ENCODE results near the gene LRP6. TPM values are rescaled to one million over a fixed set of nuclear protein-coding genes. Genes with fewer than 3 reads are reported as not detected.

Gene LRP6
- total and polyA plus RNA-seq, 10 of the 15 experiments (the other 5 are each of a cell fraction or from before 2014, with no cell fraction given): 1.5 to 14.9 (median 6.1) TPM

DNA sequence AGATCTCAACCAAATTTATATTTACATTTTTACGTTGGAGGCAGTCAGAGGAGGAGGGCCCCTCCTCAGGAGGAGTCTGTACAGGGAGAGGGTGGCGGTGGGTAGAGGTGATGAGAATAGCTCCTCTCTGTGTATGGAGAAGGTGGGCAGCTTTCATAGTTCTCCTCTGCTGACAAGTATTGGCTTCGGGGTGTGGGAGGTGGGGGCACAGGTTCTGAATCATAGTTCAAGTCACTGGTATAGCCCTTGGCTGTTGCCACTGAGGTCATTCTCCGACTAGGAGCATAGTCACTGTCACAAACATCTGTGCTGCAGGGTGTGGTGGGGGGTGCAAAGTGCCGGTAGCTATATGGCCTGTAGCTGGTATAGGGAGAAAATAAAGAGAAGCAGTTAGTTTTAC lies 145.8 kb downstream of the LRP6 start (continued):
- TF ChIP-seq CHD1 (IDR thresholded peaks at IDR 0.05; ENCODE audit: low read depth, low read length) (no peak), ZNF274 (IDR thresholded peaks at IDR 0.05; ENCODE audit: insufficient read depth, insufficient read length) (no peak)

DNA sequence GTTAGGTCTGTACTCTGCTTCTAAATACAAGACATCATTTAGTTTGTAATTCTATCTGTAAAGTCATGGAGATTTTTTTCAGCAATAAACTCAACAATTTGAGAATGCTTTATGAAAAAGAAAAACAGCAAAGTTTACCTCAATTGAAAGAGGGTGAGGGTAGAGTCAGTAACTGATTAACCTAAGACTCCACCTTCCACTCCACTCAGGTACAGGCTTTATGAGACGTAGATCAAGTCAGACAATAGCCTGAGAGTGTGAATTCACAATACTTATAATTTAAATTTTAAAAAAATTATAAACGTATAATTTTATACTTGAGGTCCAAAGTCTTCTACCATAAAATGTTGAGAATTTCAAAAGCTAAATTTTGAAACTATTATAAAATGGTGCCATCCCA lies 150.2 kb downstream of the LRP6 start:
- intact Hi-C loops (cut with micrococcal nuclease; ENCODE audit: unreplicated experiment) (no loop called here), in situ Hi-C loops (cut with MboI) (no loop called here)
- no peaks in the 10 kb centered on the region for H4K20me1 ChIP-seq (ENCODE audit: control insufficient read depth, insufficient read depth)
- RAD21 ChIA-PET (ENCODE audit: unreplicated experiment): no interaction called here
- no peaks in the 10 kb centered on the region for H3K4me1 ChIP-seq (ENCODE audit: control insufficient read depth, insufficient read depth, low read length)
- no peak overlapping the region for H3K4me2 ChIP-seq (ENCODE audit: control insufficient read depth, insufficient read depth)
- FAIRE-seq (no peak), ATAC-seq (no peak), DNase-seq (ENCODE audit: low read depth, low spot score) (no peak)
- TF ChIP-seq PAX8 (IDR thresholded peaks at IDR 0.05): no peak
- no peak overlapping the region for H2AFZ ChIP-seq (ENCODE audit: control insufficient read depth, low read depth, low read length)
- SMC1A ChIA-PET (ENCODE audit: uncharacterized antibody, unreplicated experiment): interaction anchor here (0.6 to 0.7 kb wide), 2 partner anchors 17 to 768 kb away, joined by 3 read pairs; no protein-coding TSS in a partner anchor
- no peaks in the 10 kb centered on the region for H3K27me3 ChIP-seq (replicated peaks in 1 of 2; ENCODE audit: control insufficient read depth in 2 of 2, insufficient read depth in 2 of 2, low read length in 1 of 2)
- H3K9me3 ChIP-seq (replicated peaks; ENCODE audit: control insufficient read depth, insufficient read depth, low read length): no peaks in the 10 kb centered on the region
- no peak overlapping the region for H3K27ac ChIP-seq (ENCODE audit: control insufficient read depth, insufficient read depth)
- no peak overlapping the region for H3K9ac ChIP-seq (ENCODE audit: control insufficient read depth, insufficient read depth, low read length)
- CTCF ChIA-PET: interaction anchor here (0.6 to 1.2 kb wide), 2 partner anchors 9 to 100 kb away, joined by 3 read pairs; no protein-coding TSS in a partner anchor
- 51% methylated on average over 2 of the region's 2 CpGs for WGBS (ENCODE audit: insufficient coverage, insufficient replicate concordance, low lambda C conversion rate, missing lambda C conversion rate)
- no peak overlapping the region for H3K4me3 ChIP-seq
- no peaks in the 10 kb centered on the region for H3K79me2 ChIP-seq (ENCODE audit: control insufficient read depth, insufficient read depth, low read length)
- BruUV-seq (replicated peaks): no TSS peak
- no peaks in the 10 kb centered on the region; a peak in 1 of 4 replicates for H3K36me3 ChIP-seq (ENCODE audit: control insufficient read depth in 2 of 2, insufficient read depth in 2 of 2, low read length in 1 of 2)
- POLR2A ChIA-PET: interaction anchor here (1.1 kb wide), 1 partner anchor 9 kb away, joined by 3 read pairs; no protein-coding TSS in a partner anchor

DNA sequence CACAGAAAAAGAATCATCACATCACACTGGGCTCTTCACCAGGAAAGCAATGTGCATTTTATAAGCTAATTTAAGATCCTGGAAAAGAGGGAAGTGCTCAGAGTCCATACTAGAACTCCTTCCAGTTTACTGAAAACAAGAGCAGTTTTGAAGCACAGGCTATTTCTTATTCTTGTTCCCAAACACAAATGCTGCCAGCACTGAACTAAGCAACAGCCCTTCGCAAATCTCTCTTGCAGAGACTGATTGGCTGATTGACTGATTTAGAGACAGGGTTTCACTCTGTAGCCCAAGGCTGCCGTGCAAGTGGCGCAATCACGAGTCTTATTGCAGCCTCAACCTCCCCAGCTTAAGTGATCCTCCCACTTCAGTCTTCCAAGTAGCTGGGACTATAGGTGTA lies 151.3 kb downstream of the LRP6 start:
- no peak for FAIRE-seq
- Histone ChIP-seq H2AFZ (ENCODE audit: control insufficient read depth, low read depth, low read length) (no peak overlapping the region), H3K27me3 (replicated peaks in 1 of 2; ENCODE audit: control insufficient read depth in 2 of 2, insufficient read depth in 2 of 2, low read length in 1 of 2) (no peaks in the 10 kb centered on the region), H3K4me3 (no peak overlapping the region), H3K4me2 (ENCODE audit: control insufficient read depth, insufficient read depth) (no peak overlapping the region), H3K9me3 (replicated peaks; ENCODE audit: control insufficient read depth, insufficient read depth, low read length) (no peaks in the 10 kb centered on the region), H3K27ac (ENCODE audit: control insufficient read depth, insufficient read depth) (no peak overlapping the region), H3K79me2 (ENCODE audit: control insufficient read depth, insufficient read depth, low read length) (no peaks in the 10 kb centered on the region), H3K36me3 (ENCODE audit: control insufficient read depth in 2 of 2, insufficient read depth in 2 of 2, low read length in 1 of 2) (no peaks in the 10 kb centered on the region; a peak in 1 of 4 replicates), H3K4me1 (ENCODE audit: control insufficient read depth, insufficient read depth, low read length) (no peaks in the 10 kb centered on the region), H3K9ac (ENCODE audit: control insufficient read depth, insufficient read depth, low read length) (no peak overlapping the region), H4K20me1 (ENCODE audit: control insufficient read depth, insufficient read depth) (no peaks in the 10 kb centered on the region)
- SMC1A ChIA-PET (ENCODE audit: uncharacterized antibody, unreplicated experiment): interaction anchor here (2.9 kb wide), 1 partner anchor 11 kb away, joined by 10 read pairs; no protein-coding TSS in a partner anchor
- DNase-seq (ENCODE audit: low read depth, low spot score): no peak
- in situ Hi-C loops (cut with MboI): no loop called here
- intact Hi-C loops (cut with micrococcal nuclease; ENCODE audit: unreplicated experiment): no loop called here
- WGBS (ENCODE audit: insufficient coverage, insufficient replicate concordance, low lambda C conversion rate, missing lambda C conversion rate): 87% methylated on average over 4 of the region's 4 CpGs
- RAD21 ChIA-PET (ENCODE audit: unreplicated experiment): no interaction called here
- CTCF ChIA-PET: interaction anchor here (1.2 to 1.3 kb wide), 2 partner anchors 13 to 124 kb away, joined by 3 to 4 read pairs; no protein-coding TSS in a partner anchor
- BruUV-seq (replicated peaks): no TSS peak
- ATAC-seq: no peak
- POLR2A ChIA-PET: no interaction called here
- TF ChIP-seq, protein P1, sequence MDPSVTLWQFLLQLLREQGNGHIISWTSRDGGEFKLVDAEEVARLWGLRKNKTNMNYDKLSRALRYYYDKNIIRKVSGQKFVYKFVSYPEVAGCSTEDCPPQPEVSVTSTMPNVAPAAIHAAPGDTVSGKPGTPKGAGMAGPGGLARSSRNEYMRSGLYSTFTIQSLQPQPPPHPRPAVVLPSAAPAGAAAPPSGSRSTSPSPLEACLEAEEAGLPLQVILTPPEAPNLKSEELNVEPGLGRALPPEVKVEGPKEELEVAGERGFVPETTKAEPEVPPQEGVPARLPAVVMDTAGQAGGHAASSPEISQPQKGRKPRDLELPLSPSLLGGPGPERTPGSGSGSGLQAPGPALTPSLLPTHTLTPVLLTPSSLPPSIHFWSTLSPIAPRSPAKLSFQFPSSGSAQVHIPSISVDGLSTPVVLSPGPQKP (IDR thresholded peaks at IDR 0.05; ENCODE audit: low read depth, low read length): no peak
- TF ChIP-seq, protein P2, sequence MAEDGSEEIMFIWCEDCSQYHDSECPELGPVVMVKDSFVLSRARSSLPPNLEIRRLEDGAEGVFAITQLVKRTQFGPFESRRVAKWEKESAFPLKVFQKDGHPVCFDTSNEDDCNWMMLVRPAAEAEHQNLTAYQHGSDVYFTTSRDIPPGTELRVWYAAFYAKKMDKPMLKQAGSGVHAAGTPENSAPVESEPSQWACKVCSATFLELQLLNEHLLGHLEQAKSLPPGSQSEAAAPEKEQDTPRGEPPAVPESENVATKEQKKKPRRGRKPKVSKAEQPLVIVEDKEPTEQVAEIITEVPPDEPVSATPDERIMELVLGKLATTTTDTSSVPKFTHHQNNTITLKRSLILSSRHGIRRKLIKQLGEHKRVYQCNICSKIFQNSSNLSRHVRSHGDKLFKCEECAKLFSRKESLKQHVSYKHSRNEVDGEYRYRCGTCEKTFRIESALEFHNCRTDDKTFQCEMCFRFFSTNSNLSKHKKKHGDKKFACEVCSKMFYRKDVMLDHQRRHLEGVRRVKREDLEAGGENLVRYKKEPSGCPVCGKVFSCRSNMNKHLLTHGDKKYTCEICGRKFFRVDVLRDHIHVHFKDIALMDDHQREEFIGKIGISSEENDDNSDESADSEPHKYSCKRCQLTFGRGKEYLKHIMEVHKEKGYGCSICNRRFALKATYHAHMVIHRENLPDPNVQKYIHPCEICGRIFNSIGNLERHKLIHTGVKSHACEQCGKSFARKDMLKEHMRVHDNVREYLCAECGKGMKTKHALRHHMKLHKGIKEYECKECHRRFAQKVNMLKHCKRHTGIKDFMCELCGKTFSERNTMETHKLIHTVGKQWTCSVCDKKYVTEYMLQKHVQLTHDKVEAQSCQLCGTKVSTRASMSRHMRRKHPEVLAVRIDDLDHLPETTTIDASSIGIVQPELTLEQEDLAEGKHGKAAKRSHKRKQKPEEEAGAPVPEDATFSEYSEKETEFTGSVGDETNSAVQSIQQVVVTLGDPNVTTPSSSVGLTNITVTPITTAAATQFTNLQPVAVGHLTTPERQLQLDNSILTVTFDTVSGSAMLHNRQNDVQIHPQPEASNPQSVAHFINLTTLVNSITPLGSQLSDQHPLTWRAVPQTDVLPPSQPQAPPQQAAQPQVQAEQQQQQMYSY (CRISPR knock-in tag; IDR thresholded peaks at IDR 0.05): no peak
- TF ChIP-seq RAD51 (IDR thresholded peaks at IDR 0.05) (no peak), FOS (IDR thresholded peaks at IDR 0.05; ENCODE audit: borderline replicate concordance, extremely low read depth, insufficient read length) (no peak), CBX5 (IDR thresholded peaks at IDR 0.05; ENCODE audit: low read depth) (no peak)
- TF ChIP-seq, protein P3, sequence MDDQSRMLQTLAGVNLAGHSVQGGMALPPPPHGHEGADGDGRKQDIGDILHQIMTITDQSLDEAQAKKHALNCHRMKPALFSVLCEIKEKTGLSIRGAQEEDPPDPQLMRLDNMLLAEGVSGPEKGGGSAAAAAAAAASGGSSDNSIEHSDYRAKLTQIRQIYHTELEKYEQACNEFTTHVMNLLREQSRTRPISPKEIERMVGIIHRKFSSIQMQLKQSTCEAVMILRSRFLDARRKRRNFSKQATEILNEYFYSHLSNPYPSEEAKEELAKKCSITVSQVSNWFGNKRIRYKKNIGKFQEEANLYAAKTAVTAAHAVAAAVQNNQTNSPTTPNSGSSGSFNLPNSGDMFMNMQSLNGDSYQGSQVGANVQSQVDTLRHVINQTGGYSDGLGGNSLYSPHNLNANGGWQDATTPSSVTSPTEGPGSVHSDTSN (IDR thresholded peaks at IDR 0.05; ENCODE audit: insufficient replicate concordance, low read depth, low read length): no peak

Data from GM12878 (cell line).